ENCODE data around the gene ZNF778.

ZNF778 gene

DNA sequence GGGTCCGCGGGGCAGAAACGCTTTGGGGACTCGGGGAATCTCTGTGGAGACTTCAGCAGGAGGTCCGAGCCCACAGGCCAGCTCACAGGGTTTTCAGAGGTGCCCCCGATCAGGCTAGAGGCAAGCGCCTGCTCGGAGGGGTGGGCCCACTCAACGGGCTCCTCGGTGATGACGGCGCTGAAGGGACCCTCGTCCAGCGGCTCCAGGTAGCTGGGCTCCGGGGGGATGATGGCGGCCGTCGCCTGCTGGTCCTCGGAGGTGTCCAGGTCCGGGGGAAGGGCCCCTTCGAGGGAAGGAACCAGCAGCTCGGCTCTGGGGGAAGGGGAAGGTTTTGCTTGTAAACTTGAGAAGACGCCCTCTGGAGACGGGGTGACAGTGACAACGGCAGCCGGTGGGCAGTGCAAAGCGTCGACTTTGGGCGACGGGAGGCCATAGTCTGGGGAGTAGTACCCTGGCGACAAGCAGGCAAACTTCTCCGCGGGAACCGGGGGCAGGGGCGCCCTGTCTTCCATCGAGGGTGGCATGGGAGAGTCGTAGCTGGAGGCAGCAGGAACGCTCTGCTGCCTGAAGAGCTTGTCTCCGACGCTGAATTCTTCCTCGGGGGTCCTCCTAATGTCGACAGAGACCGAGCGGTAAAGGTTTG, 63.2 kb downstream of the ZNF778 start:
- DNase-seq (ENCODE audit: insufficient read length, low spot score) = no peak
- FAIRE-seq = no peak
- TF ChIP-seq POLR2AphosphoS5 (IDR thresholded peaks at IDR 0.05; ENCODE audit: low read depth, low read length) (no peak), POU2F2 (IDR thresholded peaks at IDR 0.05; ENCODE audit: low read depth, low read length) (no peak), POLR2A (IDR thresholded peaks at IDR 0.05; ENCODE audit: low read depth, low read length) (no peak), TAF1 (IDR thresholded peaks at IDR 0.05; ENCODE audit: low read depth, low read length) (no peak), PAX5 (IDR thresholded peaks at IDR 0.05; ENCODE audit: insufficient read depth, low read length, severe bottlenecking) (no peak), SPI1 (IDR thresholded peaks at IDR 0.05; ENCODE audit: low read depth, low read length) (no peak)

DNA sequence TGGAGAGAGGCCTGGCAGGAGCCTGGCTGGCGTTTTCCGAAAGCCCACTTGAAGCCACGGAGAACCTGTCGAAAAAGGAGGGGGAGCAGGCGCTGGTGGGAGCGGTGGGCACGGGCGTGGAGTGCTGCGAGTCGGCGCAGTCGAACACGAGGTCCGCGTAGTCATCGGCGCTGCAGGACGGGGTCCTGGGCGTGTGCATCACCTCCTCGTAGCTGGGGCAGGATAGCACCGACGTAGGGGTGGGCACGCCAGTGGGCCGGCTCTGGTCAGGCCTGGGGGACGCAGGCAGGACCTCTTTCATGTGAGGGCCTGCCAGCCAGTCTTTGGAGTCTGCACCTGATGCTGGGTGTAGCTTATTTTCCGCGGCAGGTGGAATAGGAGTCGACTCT, 63.7 kb downstream of the ZNF778 start:
- DNase-seq (ENCODE audit: insufficient read length, low spot score) = no peak
- no peak for FAIRE-seq
- no peak for TF ChIP-seq POU2F2 (IDR thresholded peaks at IDR 0.05; ENCODE audit: low read depth, low read length)
- no peak for TF ChIP-seq POLR2AphosphoS5 (IDR thresholded peaks at IDR 0.05; ENCODE audit: low read depth, low read length)
- TF ChIP-seq SPI1 (IDR thresholded peaks at IDR 0.05; ENCODE audit: low read depth, low read length) = no peak
- no peak for TF ChIP-seq PAX5 (IDR thresholded peaks at IDR 0.05; ENCODE audit: insufficient read depth, low read length, severe bottlenecking)
- TF ChIP-seq TAF1 (IDR thresholded peaks at IDR 0.05; ENCODE audit: low read depth, low read length) = no peak
- no peak for TF ChIP-seq POLR2A (IDR thresholded peaks at IDR 0.05; ENCODE audit: low read depth, low read length)

DNA sequence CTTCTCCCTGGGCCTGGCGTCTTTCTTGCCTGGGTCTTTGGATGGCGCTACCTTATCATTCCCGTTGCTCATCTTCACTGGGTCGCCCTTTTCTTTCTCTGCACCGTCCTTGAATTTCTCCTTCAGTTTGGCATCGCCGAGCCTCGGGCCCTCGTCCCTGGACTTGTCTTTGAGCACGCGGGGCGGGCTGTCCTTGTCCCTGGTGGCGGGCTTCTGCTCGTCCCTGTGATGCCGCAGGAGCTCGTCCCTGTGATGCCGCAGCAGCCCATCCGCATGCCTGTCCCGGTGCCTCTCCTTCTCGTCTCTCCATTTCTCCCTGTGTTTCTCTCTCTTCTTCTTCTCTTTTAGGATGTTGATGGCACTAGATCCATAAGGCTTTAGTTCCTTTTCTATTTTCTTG, 64.3 kb downstream of the ZNF778 start:
- FAIRE-seq (no peak), DNase-seq (ENCODE audit: insufficient read length, low spot score) (no peak)
- no peak for TF ChIP-seq POU2F2 (IDR thresholded peaks at IDR 0.05; ENCODE audit: low read depth, low read length)
- no peak for TF ChIP-seq SPI1 (IDR thresholded peaks at IDR 0.05; ENCODE audit: low read depth, low read length)
- no peak for TF ChIP-seq TAF1 (IDR thresholded peaks at IDR 0.05; ENCODE audit: low read depth, low read length)
- no peak for TF ChIP-seq POLR2AphosphoS5 (IDR thresholded peaks at IDR 0.05; ENCODE audit: low read depth, low read length)
- no peak for TF ChIP-seq PAX5 (IDR thresholded peaks at IDR 0.05; ENCODE audit: insufficient read depth, low read length, severe bottlenecking)
- no peak for TF ChIP-seq POLR2A (IDR thresholded peaks at IDR 0.05; ENCODE audit: low read depth, low read length)

DNA sequence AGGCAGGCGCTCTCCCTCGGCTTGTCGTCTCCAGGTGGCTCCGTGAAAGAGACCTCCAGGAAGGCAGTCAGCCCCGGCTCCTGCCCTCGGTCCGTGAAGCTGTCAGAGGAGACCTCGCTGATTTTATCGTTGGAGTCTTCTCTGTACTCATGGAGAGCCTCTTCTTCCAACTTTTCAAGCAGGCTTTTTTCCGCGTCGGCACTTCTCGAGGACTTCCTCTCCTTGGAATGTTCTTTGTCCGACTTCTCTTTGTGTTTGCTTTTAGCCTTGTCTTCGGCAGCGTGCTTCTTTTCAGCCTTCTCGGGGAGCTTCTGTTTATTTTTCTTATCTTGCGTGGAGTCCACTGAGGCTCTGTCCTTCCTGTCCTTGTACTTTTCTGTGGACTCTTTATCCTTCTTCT, 65.0 kb downstream of the ZNF778 start:
- no peak for FAIRE-seq

DNA sequence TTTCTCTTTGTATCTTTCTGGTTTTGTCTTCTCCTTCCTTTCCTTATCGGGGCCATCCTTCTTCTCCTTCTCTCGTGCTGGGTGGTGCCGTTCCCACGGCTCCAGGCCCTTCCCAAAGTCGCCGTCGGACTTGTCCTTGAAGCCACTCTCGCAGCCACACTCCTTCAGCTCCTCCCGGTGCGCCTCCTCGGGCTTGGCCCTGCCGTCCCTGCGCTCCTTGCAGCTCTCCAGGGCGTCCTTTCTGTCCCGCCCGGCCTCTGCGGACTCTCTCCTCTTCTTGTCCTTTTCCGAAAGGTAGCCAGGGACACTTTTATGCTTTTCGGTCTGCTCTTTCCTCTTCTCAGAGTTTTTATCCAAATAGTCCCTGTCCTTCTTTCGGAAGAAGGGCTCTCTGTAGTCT, 65.9 kb downstream of the ZNF778 start:
- TF ChIP-seq SPI1 (IDR thresholded peaks at IDR 0.05; ENCODE audit: low read depth, low read length) (no peak), POLR2AphosphoS5 (IDR thresholded peaks at IDR 0.05; ENCODE audit: low read depth, low read length) (no peak), POLR2A (IDR thresholded peaks at IDR 0.05; ENCODE audit: low read depth, low read length) (no peak), TAF1 (IDR thresholded peaks at IDR 0.05; ENCODE audit: low read depth, low read length) (no peak), PAX5 (IDR thresholded peaks at IDR 0.05; ENCODE audit: insufficient read depth, low read length, severe bottlenecking) (no peak), POU2F2 (IDR thresholded peaks at IDR 0.05; ENCODE audit: low read depth, low read length) (no peak)
- FAIRE-seq (no peak), DNase-seq (ENCODE audit: insufficient read length, low spot score) (no peak)

More for the DNA sequence above, 65.0 kb downstream of the ZNF778 start:
- DNase-seq (ENCODE audit: insufficient read length, low spot score) = no peak
- TF ChIP-seq POLR2A (IDR thresholded peaks at IDR 0.05; ENCODE audit: low read depth, low read length) (no peak), SPI1 (IDR thresholded peaks at IDR 0.05; ENCODE audit: low read depth, low read length) (no peak), POU2F2 (IDR thresholded peaks at IDR 0.05; ENCODE audit: low read depth, low read length) (no peak), POLR2AphosphoS5 (IDR thresholded peaks at IDR 0.05; ENCODE audit: low read depth, low read length) (no peak), TAF1 (IDR thresholded peaks at IDR 0.05; ENCODE audit: low read depth, low read length) (no peak), PAX5 (IDR thresholded peaks at IDR 0.05; ENCODE audit: insufficient read depth, low read length, severe bottlenecking) (no peak)

DNA sequence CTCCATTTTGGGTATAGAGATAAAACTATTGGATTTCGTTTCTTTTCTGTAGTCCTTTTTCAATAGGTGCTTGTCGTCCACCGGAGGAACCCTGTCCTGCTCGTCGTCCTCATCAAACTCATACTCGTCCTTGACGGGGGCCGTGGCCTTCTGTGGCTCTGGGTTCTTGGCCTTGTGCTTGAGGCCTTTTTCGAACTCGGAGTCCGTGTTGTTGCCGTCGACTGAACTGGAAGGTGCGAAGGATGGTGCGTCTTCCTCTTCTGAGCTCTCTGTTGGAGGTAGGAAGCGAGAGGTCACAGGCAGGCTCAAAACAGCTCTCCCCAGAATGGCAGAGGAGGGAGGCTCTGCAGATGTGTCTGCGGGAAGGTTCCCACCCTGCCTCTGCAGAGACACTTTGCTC, 67.9 kb downstream of the ZNF778 start:
- FAIRE-seq = no peak
- TF ChIP-seq PAX5 (IDR thresholded peaks at IDR 0.05; ENCODE audit: insufficient read depth, low read length, severe bottlenecking) (no peak), TAF1 (IDR thresholded peaks at IDR 0.05; ENCODE audit: low read depth, low read length) (no peak), POU2F2 (IDR thresholded peaks at IDR 0.05; ENCODE audit: low read depth, low read length) (no peak), POLR2A (IDR thresholded peaks at IDR 0.05; ENCODE audit: low read depth, low read length) (no peak), SPI1 (IDR thresholded peaks at IDR 0.05; ENCODE audit: low read depth, low read length) (no peak), POLR2AphosphoS5 (IDR thresholded peaks at IDR 0.05; ENCODE audit: low read depth, low read length) (no peak)

DNA sequence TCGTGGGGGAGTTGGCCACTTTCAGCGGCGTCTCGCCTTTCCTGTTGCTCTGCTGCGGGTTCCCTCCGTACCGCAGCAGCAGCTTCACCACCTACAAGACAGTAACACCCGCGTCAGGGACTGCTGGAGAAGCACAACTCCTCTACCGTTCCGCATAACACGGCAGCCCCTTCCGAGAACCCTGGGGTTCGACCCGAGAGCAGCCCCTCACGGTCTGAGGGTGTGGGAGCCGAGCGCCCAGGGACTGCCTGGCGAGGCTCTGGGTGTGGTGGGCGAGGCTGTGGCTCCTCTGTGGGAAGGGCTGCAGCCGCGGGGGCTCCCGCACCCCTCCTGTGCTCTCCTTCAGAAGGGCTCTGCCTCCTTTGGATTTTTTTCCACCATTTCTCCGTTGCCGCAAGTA, 68.6 kb downstream of the ZNF778 start:
- TF ChIP-seq PAX5 (IDR thresholded peaks at IDR 0.05; ENCODE audit: insufficient read depth, low read length, severe bottlenecking) = no peak
- no peak for TF ChIP-seq SPI1 (IDR thresholded peaks at IDR 0.05; ENCODE audit: low read depth, low read length)
- TF ChIP-seq POLR2AphosphoS5 (IDR thresholded peaks at IDR 0.05; ENCODE audit: low read depth, low read length) = no peak
- no peak for TF ChIP-seq POU2F2 (IDR thresholded peaks at IDR 0.05; ENCODE audit: low read depth, low read length)
- TF ChIP-seq TAF1 (IDR thresholded peaks at IDR 0.05; ENCODE audit: low read depth, low read length) = no peak
- TF ChIP-seq POLR2A (IDR thresholded peaks at IDR 0.05; ENCODE audit: low read depth, low read length) = no peak
- FAIRE-seq = no peak
- DNase-seq (ENCODE audit: insufficient read length, low spot score) = no peak

More for the DNA sequence above, 67.9 kb downstream of the ZNF778 start:
- no peak for DNase-seq (ENCODE audit: insufficient read length, low spot score)
